SK-N-SH (cell line): ENCODE measurements around the gene SPTBN1. TPM values are rescaled to one million over a fixed set of nuclear protein-coding genes. Genes with fewer than 3 reads are reported as not detected.

Experiments
- CTCF ChIA-PET: fragments of 300-600, 350-600 bp; formaldehyde crosslinking; extraction: SDS; loops from one replicate; lab custom pipeline; 2021; lab: Yijun Ruan, JAX
- POLR2A ChIA-PET: fragments of 350-600 bp; sonication (Branson Sonifier 250); formaldehyde crosslinking; extraction: SDS; loops from one replicate; lab custom pipeline; 2020; ENCODE audit warnings: antibody characterized with exemption, inconsistent platforms; lab: Yijun Ruan, JAX
- DNase-seq: peaks from one replicate; pipeline ENCODE4 v3.0.0; 2012
- H2AFZ ChIP-seq: fragments of 200-600 bp; sonication (generic); 2 replicates; pipeline ENCODE4 v1.8.1; 2016; ENCODE audit warnings: antibody characterized with exemption, mild to moderate bottlenecking, low read depth
- H3F3A ChIP-seq: fragments of 200-600 bp; sonication (generic); replicated peaks from 2 replicates; pipeline ENCODE3; 2016; ENCODE audit warnings: antibody characterized with exemption, mild to moderate bottlenecking; ENCODE audit not compliant: insufficient read depth
- H3K27ac ChIP-seq, 2 experiments: fragments of 200-500 bp in 1 of 2; fragments of 200-600 bp in 1 of 2; sonication (Bioruptor generic) in 1 of 2; sonication (generic), shearing (Covaris generic) in 1 of 2; 2 replicates each; pipeline versions ENCODE4 v1.5.1 to v1.6.1; 2014 to 2016; ENCODE audit warnings: low read depth in 2 of 2, inconsistent platforms in 1 of 2, low read length in 1 of 2, mild to moderate bottlenecking in 1 of 2, mixed read lengths in 1 of 2
- H3K27me3 ChIP-seq: fragments of 200-600 bp; sonication (generic), shearing (Covaris generic); 2 replicates; pipeline ENCODE4 v1.6.1; 2016; ENCODE audit warnings: mixed run types; ENCODE audit not compliant: insufficient read depth
- H3K36me3 ChIP-seq, 2 experiments: fragments of 200-500 bp in 1 of 2; fragments of 200-600 bp in 1 of 2; sonication (Bioruptor generic) in 1 of 2; sonication (generic) in 1 of 2; replicated peaks in 1 of 2; 2 replicates each; pipeline versions ENCODE3 to v1.5.1; 2014 to 2016; ENCODE audit warnings: low read length in 1 of 2, mild to moderate bottlenecking in 1 of 2; ENCODE audit not compliant: insufficient read depth in 2 of 2, control insufficient read depth in 1 of 2
- H3K4me1 ChIP-seq, 2 experiments: fragments of 200-500 bp in 1 of 2; fragments of 200-600 bp in 1 of 2; sonication (Bioruptor generic) in 1 of 2; sonication (generic), shearing (Covaris generic) in 1 of 2; 2 replicates each; pipeline versions ENCODE4 v1.5.1 to v1.6.1; 2014 to 2016; ENCODE audit warnings: low read depth in 1 of 2, low read length in 1 of 2, mixed run types in 1 of 2; ENCODE audit not compliant: insufficient read depth in 2 of 2, control insufficient read depth in 1 of 2
- H3K4me2 ChIP-seq: fragments of 200-600 bp; sonication (generic), shearing (Covaris generic); 2 replicates; pipeline ENCODE4 v1.6.1; 2017; ENCODE audit warnings: mixed run types
- H3K4me3 ChIP-seq, 2 experiments: fragments of 200-500 bp in 1 of 2; fragments of 200-600 bp in 1 of 2; sonication (Bioruptor generic) in 1 of 2; sonication (generic), shearing (Covaris generic) in 1 of 2; 2 replicates each; pipeline versions ENCODE4 v1.5.1 to v1.8.1; 2014 to 2016; ENCODE audit warnings: low read depth in 2 of 2, inconsistent platforms in 1 of 2, low read length in 1 of 2, mild to moderate bottlenecking in 1 of 2, mixed read lengths in 1 of 2, moderate library complexity in 1 of 2
- H3K79me2 ChIP-seq: fragments of 200-600 bp; sonication (generic); 2 replicates; pipeline ENCODE4 v1.8.1; 2017; ENCODE audit warnings: mild to moderate bottlenecking; ENCODE audit not compliant: insufficient read depth
- H3K9ac ChIP-seq: fragments of 200-600 bp; sonication (generic); 2 replicates; pipeline ENCODE4 v1.6.1; 2017; ENCODE audit warnings: mixed run types
- H3K9me2 ChIP-seq: fragments of 200-600 bp; sonication (generic); 2 replicates; pipeline ENCODE4 v1.6.1; 2017; ENCODE audit warnings: mixed run types
- H3K9me3 ChIP-seq: fragments of 200-600 bp; sonication (generic); 2 replicates; pipeline ENCODE4 v1.6.1; 2017; ENCODE audit warnings: mixed run types, mild to moderate bottlenecking, moderate library complexity
- H4K20me1 ChIP-seq: fragments of 200-600 bp; sonication (generic); 2 replicates; pipeline ENCODE4 v1.6.1; 2017; ENCODE audit warnings: mild to moderate bottlenecking, mixed run types; ENCODE audit not compliant: insufficient read depth
- CHD2 ChIP-seq: fragments of 150-350 bp; IDR thresholded peaks from 2 replicates; pipeline ENCODE4 v1.6.1; 2018; ENCODE audit warnings: low read length; ENCODE audit not compliant: partially characterized antibody
- CTCF ChIP-seq: fragments of 200-600 bp; sonication (generic); IDR thresholded peaks from 2 replicates; pipeline ENCODE4 v1.6.1; 2017; ENCODE audit warnings: antibody characterized with exemption, mild to moderate bottlenecking, moderate library complexity
- ELF1 ChIP-seq: IDR thresholded peaks from 2 replicates; pipeline ENCODE4 v1.4.0; 2012
- EZH2phosphoT487 ChIP-seq: fragments of 200-600 bp; sonication (generic); IDR thresholded peaks from 2 replicates; pipeline ENCODE4 v1.6.1; 2017; ENCODE audit warnings: low read depth, mixed run types, mild to moderate bottlenecking, antibody characterized with exemption, moderate library complexity, borderline replicate concordance
- FOSL2 ChIP-seq: IDR thresholded peaks from 2 replicates; pipeline ENCODE4 v1.4.0; 2012; ENCODE audit warnings: low read depth, mild to moderate bottlenecking, moderate library complexity, borderline replicate concordance
- FOXJ3 ChIP-seq: sonication (generic); formaldehyde crosslinking; IDR thresholded peaks from 2 replicates; pipeline ENCODE4 v1.5.1; 2020; ENCODE audit warnings: mild to moderate bottlenecking, missing genetic modification reagents
- JUND ChIP-seq: IDR thresholded peaks from 2 replicates; pipeline ENCODE4 v1.4.0; 2012
- MXI1 ChIP-seq: IDR thresholded peaks from 2 replicates; pipeline ENCODE4 v1.6.1; 2012; ENCODE audit warnings: mild to moderate bottlenecking, low read depth, low read length, improper control_type of control experiment
- POLR2AphosphoS5 ChIP-seq: IDR thresholded peaks from 2 replicates; pipeline ENCODE4 v1.6.1; 2012; ENCODE audit warnings: low read depth, low read length
- RAD21 ChIP-seq: IDR thresholded peaks from 2 replicates; pipeline ENCODE4 v1.6.1; 2012; ENCODE audit warnings: mild to moderate bottlenecking, low read length
- REST ChIP-seq: IDR thresholded peaks from 2 replicates; pipeline ENCODE4 v1.6.1; 2012; ENCODE audit warnings: mild to moderate bottlenecking, low read depth, low read length, moderate library complexity
- RXRA ChIP-seq: IDR thresholded peaks from 2 replicates; pipeline ENCODE4 v1.4.0; 2012; ENCODE audit warnings: low read depth, mild to moderate bottlenecking, borderline replicate concordance
- TAF1 ChIP-seq: IDR thresholded peaks from 2 replicates; pipeline ENCODE4 v1.6.1; 2012; ENCODE audit warnings: low read depth, mild to moderate bottlenecking, low read length, moderate library complexity, borderline replicate concordance
- TCF12 ChIP-seq: IDR thresholded peaks from 2 replicates; pipeline ENCODE4 v1.4.0; 2012
- WGBS: methylation state at CpG from one replicate; pipeline ENCODE4 v1.1.6; 2017; ENCODE audit warnings: low lambda C conversion rate; 5-methylcytosine and 5-hydroxymethylcytosine counted together
- polyA plus RNA-seq, 3 experiments: library from polyadenylated mRNA; depleted of rRNA; stranded (reverse); fragments of >200 nt; gene quantifications; 2 replicates each; pipeline ENCODE4 v1.2.3, GENCODE V29; 2012

SPTBN1 gene
- polyA plus RNA-seq, 1 of the 3 experiments (the other 2 are of a cell fraction): 29.1 TPM

- peaks cover 20 to 39% of the 10 kb centered on the region in 2 experiments for H3K36me3 ChIP-seq
- CTCF ChIA-PET: interaction anchor here (0.8 to 1.4 kb wide), 2 partner anchors 14 to 178 kb away, joined by 3 to 6 read pairs; no protein-coding TSS in a partner anchor
- no peaks in the 10 kb centered on the region for H3K27me3 ChIP-seq
- H3K9ac ChIP-seq: no peak overlapping the region
- H3K9me3 ChIP-seq: no peaks in the 10 kb centered on the region
- H3K79me2 ChIP-seq: peaks cover 66% of the 10 kb centered on the region
- peaks cover 17% of the 10 kb centered on the region for H4K20me1 ChIP-seq
- H3K27ac ChIP-seq: no peak overlapping the region
- no peaks in the 10 kb centered on the region for H3K9me2 ChIP-seq
- no peak for DNase-seq
- 98% methylated on average over 12 of the region's 12 CpGs for WGBS
- peaks cover 21% of the 10 kb centered on the region for H3F3A ChIP-seq
- no peak overlapping the region for H3K4me2 ChIP-seq
- TF ChIP-seq POLR2AphosphoS5 (no peak), RAD21 (no peak), FOSL2 (no peak), RXRA (no peak), MXI1 (no peak), TCF12 (no peak), REST (no peak), FOXJ3 (CRISPR knock-in tag) (no peak), EZH2phosphoT487 (no peak), CTCF (no peak), ELF1 (no peak), TAF1 (no peak), JUND (no peak), CHD2 (no peak)
- TF ChIP-seq, all 33 proteins: peak for 0
- POLR2A ChIA-PET: no interaction called here
- Histone ChIP-seq H2AFZ (no peak overlapping the region), H3K4me3 (no peak overlapping the region), H3K4me1 (peaks cover 3 to 27% of the 10 kb centered on the region in 2 experiments; a peak in 3 of 4 replicates)
Observed at GRCh38 chr2:54526226-54526879, 70.2 kb downstream of the SPTBN1 start.
